ENCODE results near the gene SPRYD7. TPM values are rescaled to one million over a fixed set of nuclear protein-coding genes. Genes with fewer than 3 reads are reported as not detected.
A peak's percentile ranks its signal among the peaks of the same experiment; 100 is the strongest.

The SPRYD7 gene
- total RNA-seq, 1 experiment from 2014 or later: 20.7 TPM

GRCh38 chr13:49956131-49956530 is 20.0 kb upstream of the SPRYD7 start:
- H3K36me3 ChIP-seq (ENCODE audit: control insufficient read depth, insufficient read depth, low read length): no peaks in the 10 kb centered on the region
- POLR2A ChIA-PET: no interaction called here
- Mint-ChIP-seq H3K9me3 (ENCODE audit: unreplicated experiment) (peaks cover 12% of the 10 kb centered on the region), H3K4me1 (ENCODE audit: low read depth, unreplicated experiment) (peaks cover 7% of the 10 kb centered on the region), H3K4me3 (ENCODE audit: unreplicated experiment) (no peak overlapping the region), H3K36me3 (ENCODE audit: insufficient read depth, unreplicated experiment) (no peaks in the 10 kb centered on the region), H3K27me3 (ENCODE audit: insufficient read depth, unreplicated experiment) (no peaks in the 10 kb centered on the region), H3K27ac (ENCODE audit: unreplicated experiment) (no peak overlapping the region)
- no TSS peak for BruUV-seq (replicated peaks)
- peaks cover 9% of the 10 kb centered on the region for H3K9me3 ChIP-seq
- peaks cover 30% of the 10 kb centered on the region for H3K4me1 ChIP-seq
- no peak for DNase-seq
- H3K4me3 ChIP-seq (ENCODE audit: low read depth, low read length): no peak overlapping the region
- no peak for TF ChIP-seq CTCF (IDR thresholded peaks at IDR 0.05; ENCODE audit: insufficient read depth in 1 of 2, low read depth in 1 of 2, low read length in 1 of 2, severe bottlenecking in 1 of 2, unreplicated experiment in 1 of 2)
- H3K27me3 ChIP-seq (replicated peaks; ENCODE audit: control insufficient read depth, insufficient read depth, low read length): no peaks in the 10 kb centered on the region
- intact Hi-C loops (cut with micrococcal nuclease; ENCODE audit: unreplicated experiment): no loop called here
- CTCF ChIA-PET: interaction anchor here (0.6 to 1.1 kb wide), 2 partner anchors 20 to 29 kb away, joined by 3 to 12 read pairs; partner anchors contain the start of gene SPRYD7

- no TSS peak for BruUV-seq (replicated peaks)
- intact Hi-C loops (cut with micrococcal nuclease; ENCODE audit: unreplicated experiment): no loop called here
- POLR2A ChIA-PET: no interaction called here
- H3K9me3 Mint-ChIP-seq (ENCODE audit: unreplicated experiment): peaks cover 10% of the 10 kb centered on the region
- no peak overlapping the region for H3K4me3 Mint-ChIP-seq (ENCODE audit: unreplicated experiment)
- H3K27ac Mint-ChIP-seq (ENCODE audit: unreplicated experiment): no peak overlapping the region
- H3K4me1 Mint-ChIP-seq (ENCODE audit: low read depth, unreplicated experiment): peaks cover 7% of the 10 kb centered on the region
- Histone ChIP-seq H3K9me3 (peaks cover 9% of the 10 kb centered on the region), H3K4me3 (ENCODE audit: low read depth, low read length) (no peak overlapping the region), H3K4me1 (peaks cover 31% of the 10 kb centered on the region), H3K36me3 (ENCODE audit: control insufficient read depth, insufficient read depth, low read length) (no peaks in the 10 kb centered on the region), H3K27me3 (replicated peaks; ENCODE audit: control insufficient read depth, insufficient read depth, low read length) (no peaks in the 10 kb centered on the region)
- no peak for TF ChIP-seq CTCF (IDR thresholded peaks at IDR 0.05; ENCODE audit: insufficient read depth in 1 of 2, low read depth in 1 of 2, low read length in 1 of 2, severe bottlenecking in 1 of 2, unreplicated experiment in 1 of 2)
- no peaks in the 10 kb centered on the region for H3K36me3 Mint-ChIP-seq (ENCODE audit: insufficient read depth, unreplicated experiment)
- no peaks in the 10 kb centered on the region for H3K27me3 Mint-ChIP-seq (ENCODE audit: insufficient read depth, unreplicated experiment)
- DNase-seq: no peak
- CTCF ChIA-PET: interaction anchor here (3.2 kb wide), 1 partner anchor 19 kb away, joined by 16 read pairs; the partner anchor contains the start of gene SPRYD7
Measured at GRCh38 chr13:49954674-49955455, 18.7 kb upstream of the SPRYD7 start.

DNA sequence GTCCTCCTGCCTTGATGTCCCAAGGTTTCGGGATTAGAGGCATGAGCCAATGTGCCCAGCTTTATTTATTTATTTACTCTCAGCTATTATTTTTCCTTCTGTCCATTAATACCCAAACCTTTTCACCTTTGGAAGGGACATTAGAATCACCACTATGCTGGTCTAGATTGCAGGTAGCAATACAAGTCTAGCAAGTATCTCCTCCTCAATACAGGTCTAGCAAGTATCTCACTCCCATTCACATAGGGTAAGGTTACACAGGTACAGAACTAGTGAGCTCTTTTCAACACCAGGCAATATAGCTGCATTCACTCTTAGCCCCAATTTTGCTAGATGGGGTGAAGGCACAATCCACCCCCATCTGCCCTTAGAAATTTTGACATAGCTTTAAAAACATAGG is 17.4 kb upstream of the SPRYD7 start:
- DNase-seq: peak in 1 of 2 experiments; percentile 45
- H3K4me3 ChIP-seq (ENCODE audit: low read depth, low read length): no peak overlapping the region
- H3K4me1 Mint-ChIP-seq (ENCODE audit: low read depth, unreplicated experiment): peaks cover 7% of the 10 kb centered on the region
- no peaks in the 10 kb centered on the region for H3K36me3 ChIP-seq (ENCODE audit: control insufficient read depth, insufficient read depth, low read length)
- H3K9me3 Mint-ChIP-seq (ENCODE audit: unreplicated experiment): peaks cover 4% of the 10 kb centered on the region
- intact Hi-C loops (cut with micrococcal nuclease; ENCODE audit: unreplicated experiment): loop anchor here (1.0 kb wide), 1 partner anchor 17 kb away; the partner anchor contains the start of gene SPRYD7
- no peak overlapping the region for H3K4me3 Mint-ChIP-seq (ENCODE audit: unreplicated experiment)
- H3K27me3 ChIP-seq (replicated peaks; ENCODE audit: control insufficient read depth, insufficient read depth, low read length): no peaks in the 10 kb centered on the region
- no peaks in the 10 kb centered on the region for H3K36me3 Mint-ChIP-seq (ENCODE audit: insufficient read depth, unreplicated experiment)
- H3K9me3 ChIP-seq: no peaks in the 10 kb centered on the region; the same call in 1 of the 2 replicates
- peaks cover 31% of the 10 kb centered on the region for H3K4me1 ChIP-seq
- no peaks in the 10 kb centered on the region for H3K27me3 Mint-ChIP-seq (ENCODE audit: insufficient read depth, unreplicated experiment)
- H3K27ac Mint-ChIP-seq (ENCODE audit: unreplicated experiment): peak overlapping the region; percentile 48
- BruUV-seq (replicated peaks): no TSS peak
- ChIA-PET POLR2A (interaction anchor here (1.0 kb wide), 1 partner anchor 12 kb away, joined by 3 read pairs; no protein-coding TSS in a partner anchor), CTCF (interaction anchor here (3.2 kb wide), 1 partner anchor 17 kb away, joined by 16 read pairs; the partner anchor contains the start of gene SPRYD7)
- TF ChIP-seq CTCF (IDR thresholded peaks at IDR 0.05; ENCODE audit: insufficient read depth in 1 of 2, low read depth in 1 of 2, low read length in 1 of 2, severe bottlenecking in 1 of 2, unreplicated experiment in 1 of 2): no peak
